Measurements from ENCODE around the gene PHLDA3.

PHLDA3 gene

GRCh38 chr1:201466492-201466891, 2.5 kb downstream of the PHLDA3 start:
- TF ChIP-seq, protein P1, sequence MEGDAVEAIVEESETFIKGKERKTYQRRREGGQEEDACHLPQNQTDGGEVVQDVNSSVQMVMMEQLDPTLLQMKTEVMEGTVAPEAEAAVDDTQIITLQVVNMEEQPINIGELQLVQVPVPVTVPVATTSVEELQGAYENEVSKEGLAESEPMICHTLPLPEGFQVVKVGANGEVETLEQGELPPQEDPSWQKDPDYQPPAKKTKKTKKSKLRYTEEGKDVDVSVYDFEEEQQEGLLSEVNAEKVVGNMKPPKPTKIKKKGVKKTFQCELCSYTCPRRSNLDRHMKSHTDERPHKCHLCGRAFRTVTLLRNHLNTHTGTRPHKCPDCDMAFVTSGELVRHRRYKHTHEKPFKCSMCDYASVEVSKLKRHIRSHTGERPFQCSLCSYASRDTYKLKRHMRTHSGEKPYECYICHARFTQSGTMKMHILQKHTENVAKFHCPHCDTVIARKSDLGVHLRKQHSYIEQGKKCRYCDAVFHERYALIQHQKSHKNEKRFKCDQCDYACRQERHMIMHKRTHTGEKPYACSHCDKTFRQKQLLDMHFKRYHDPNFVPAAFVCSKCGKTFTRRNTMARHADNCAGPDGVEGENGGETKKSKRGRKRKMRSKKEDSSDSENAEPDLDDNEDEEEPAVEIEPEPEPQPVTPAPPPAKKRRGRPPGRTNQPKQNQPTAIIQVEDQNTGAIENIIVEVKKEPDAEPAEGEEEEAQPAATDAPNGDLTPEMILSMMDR (IDR thresholded peaks at IDR 0.05; ENCODE audit: control insufficient read depth, insufficient read depth, low read depth, low read length, missing control alignments), result no peak
- H3K4me3 ChIP-seq (ENCODE audit: control insufficient read depth, low read depth, low read length), result peak overlapping the region; percentile 86
- DNase-seq (ENCODE audit: low read depth), result no peak

GRCh38 chr1:201465698-201466290, 3.2 kb downstream of the PHLDA3 start:
- DNase-seq (ENCODE audit: low read depth), result no peak
- H3K4me3 ChIP-seq (ENCODE audit: control insufficient read depth, low read depth, low read length), result peak overlapping the region; percentile 86
- TF ChIP-seq, protein P1 (IDR thresholded peaks at IDR 0.05; ENCODE audit: control insufficient read depth, insufficient read depth, low read depth, low read length, missing control alignments), result no peak

GRCh38 chr1:201463071-201463552, 5.9 kb downstream of the PHLDA3 start:
- TF ChIP-seq, protein P1 (IDR thresholded peaks at IDR 0.05; ENCODE audit: control insufficient read depth, insufficient read depth, low read depth, low read length, missing control alignments), result peak; percentile 35
- no peak for DNase-seq (ENCODE audit: low read depth)
- H3K4me3 ChIP-seq (ENCODE audit: control insufficient read depth, low read depth, low read length), result no peak overlapping the region

DNA sequence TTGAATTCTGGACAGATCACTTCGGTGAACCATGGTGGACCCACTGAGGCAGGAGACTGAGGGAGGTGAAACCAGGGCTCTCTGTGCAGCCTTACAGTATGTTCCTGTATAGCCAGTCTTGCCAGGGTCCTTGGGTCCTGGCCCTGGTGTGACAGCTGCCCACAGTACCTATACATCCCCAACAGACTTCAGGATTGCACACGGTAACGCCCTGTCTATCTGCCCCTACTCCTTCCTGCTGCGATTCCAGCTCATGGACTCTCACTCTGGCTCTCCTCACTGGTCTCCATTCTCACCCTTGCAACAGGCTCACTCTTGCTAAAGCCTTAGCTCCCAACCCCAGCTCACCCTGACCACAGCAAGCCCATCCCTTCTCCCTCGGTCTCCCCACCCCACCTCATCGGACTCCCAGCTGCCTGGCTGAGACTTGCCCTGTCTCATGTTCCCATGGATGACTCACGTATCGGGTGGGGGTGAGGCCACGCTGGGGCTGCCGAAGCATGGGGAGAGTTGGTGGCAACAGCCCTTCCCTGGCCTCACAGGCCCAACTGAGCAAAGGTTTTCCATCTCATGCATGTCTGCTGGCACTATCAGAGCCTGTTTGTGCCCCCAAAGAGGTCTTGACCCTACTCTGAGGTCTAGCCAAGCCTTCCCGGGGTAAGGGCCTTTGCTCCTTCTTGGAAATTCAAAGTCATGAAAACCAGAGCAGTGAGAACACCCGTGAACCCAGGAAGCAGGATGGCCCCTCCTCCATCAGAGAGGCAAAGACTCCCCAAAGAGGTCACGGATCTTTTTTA, 7.1 kb downstream of the PHLDA3 start:
- H3K4me3 ChIP-seq (ENCODE audit: control insufficient read depth, low read depth, low read length), result no peak overlapping the region
- TF ChIP-seq, protein P1 (IDR thresholded peaks at IDR 0.05; ENCODE audit: control insufficient read depth, insufficient read depth, low read depth, low read length, missing control alignments), result no peak
- DNase-seq (ENCODE audit: low read depth), result peak; percentile 96

GRCh38 chr1:201460814-201461644, 8.0 kb downstream of the PHLDA3 start:
- DNase-seq (ENCODE audit: low read depth), result peak; percentile 91
- no peak overlapping the region for H3K4me3 ChIP-seq (ENCODE audit: control insufficient read depth, low read depth, low read length)
- TF ChIP-seq, protein P1 (IDR thresholded peaks at IDR 0.05; ENCODE audit: control insufficient read depth, insufficient read depth, low read depth, low read length, missing control alignments), result no peak

- DNase-seq (ENCODE audit: low read depth), result no peak
- TF ChIP-seq, protein P1 (IDR thresholded peaks at IDR 0.05; ENCODE audit: control insufficient read depth, insufficient read depth, low read depth, low read length, missing control alignments), result no peak
- no peak overlapping the region for H3K4me3 ChIP-seq (ENCODE audit: control insufficient read depth, low read depth, low read length)
These were observed 9.2 kb downstream of the PHLDA3 start for GRCh38 chr1:201459775-201460174.
